HepG2 (cell line): ENCODE results near the gene CENPP. TPM values are rescaled to one million over a fixed set of nuclear protein-coding genes. Genes with fewer than 3 reads are reported as not detected.

Experiments
- FOXC1 ChIP-seq: sonication (generic); formaldehyde crosslinking; IDR thresholded peaks from 2 replicates; pipeline ENCODE4 v1.8.0; 2022; ENCODE audit warnings: mild to moderate bottlenecking, missing genetic modification reagents, borderline replicate concordance
- GTF3A ChIP-seq: sonication (generic); formaldehyde crosslinking; conservative IDR thresholded peaks from 2 replicates; pipeline ENCODE4 v1.4.0; 2020; ENCODE audit warnings: mild to moderate bottlenecking, missing genetic modification reagents
- HDAC2 ChIP-seq: sonication (generic); formaldehyde crosslinking; IDR thresholded peaks from 2 replicates; pipeline ENCODE4 v1.4.0; 2020; ENCODE audit warnings: missing genetic modification reagents
- KAT2B ChIP-seq: fragments of 150-350 bp; IDR thresholded peaks from 2 replicates; pipeline ENCODE4 v1.6.1; 2014; ENCODE audit warnings: low read depth, low read length, borderline replicate concordance
- MBD4 ChIP-seq: IDR thresholded peaks from 2 replicates; pipeline ENCODE4 v1.6.1; 2012; ENCODE audit warnings: low read length, inconsistent platforms, borderline replicate concordance
- MTF2 ChIP-seq: sonication (generic); formaldehyde crosslinking; IDR thresholded peaks from 2 replicates; pipeline ENCODE4 v1.5.0; 2020; ENCODE audit warnings: missing genetic modification reagents, borderline replicate concordance
- ONECUT2 ChIP-seq: sonication (generic); formaldehyde crosslinking; IDR thresholded peaks from 2 replicates; pipeline ENCODE4 v1.4.0; 2020; ENCODE audit warnings: missing genetic modification reagents
- POLR2AphosphoS5 ChIP-seq: IDR thresholded peaks from 2 replicates; pipeline ENCODE4 v1.6.1; 2012; ENCODE audit warnings: low read depth, low read length
- SMC3 ChIP-seq: IDR thresholded peaks from 2 replicates; pipeline ENCODE4 v1.6.1; 2011; ENCODE audit warnings: low read length, improper control_type of control experiment
- YY1 ChIP-seq: IDR thresholded peaks from 2 replicates; pipeline ENCODE4 v1.6.1; 2011; ENCODE audit warnings: low read length, low read depth, moderate library complexity, mild to moderate bottlenecking; ENCODE audit not compliant: insufficient read depth, insufficient replicate concordance
- ZNF101 ChIP-seq: sonication (generic); formaldehyde crosslinking; IDR thresholded peaks from 2 replicates; pipeline ENCODE4 v1.4.0; 2020; ENCODE audit warnings: mild to moderate bottlenecking, low read depth, missing genetic modification reagents, borderline replicate concordance
- ZNF20 ChIP-seq: sonication (generic); formaldehyde crosslinking; IDR thresholded peaks from 2 replicates; pipeline ENCODE4 v1.4.0; 2020; ENCODE audit warnings: mild to moderate bottlenecking, moderate library complexity, missing genetic modification reagents
- ZNF484 ChIP-seq: sonication (generic); formaldehyde crosslinking; IDR thresholded peaks from 2 replicates; pipeline ENCODE4 v1.5.1; 2020; ENCODE audit warnings: mild to moderate bottlenecking, low read depth, missing genetic modification reagents, borderline replicate concordance
- polyA plus RNA-seq, 8 experiments: library from polyadenylated mRNA; depleted of rRNA in 3 of 8; stranded (reverse) in 7 of 8; unstranded in 1 of 8; fragments of >200 nt; fragmentation: Illumina TruSeq in 4 of 8; extraction: Trizol in 4 of 8; gene quantifications; 2 replicates each; pipeline versions ENCODE4 v1.2.1 to v1.2.3, GENCODE V29; 2011 to 2016; ENCODE audit warnings: low read depth in 4 of 8, missing spikeins in 1 of 8, mixed read lengths in 1 of 8; ENCODE audit not compliant: insufficient read depth in 1 of 8
- total RNA-seq, 5 experiments: library from RNA; depleted of rRNA; stranded (reverse); fragments of >200 nt; fragmentation: Illumina TruSeq; extraction: Trizol; gene quantifications; 2 replicates each; pipeline ENCODE4 v1.2.3, GENCODE V29; 2016; ENCODE audit warnings: low read depth in 1 of 5
- TF ChIP-seq, protein P1 (sequence below), 2 experiments: sonication (generic) in 1 of 2; formaldehyde crosslinking in 1 of 2; IDR thresholded peaks; 2 replicates each; pipeline versions ENCODE4 v1.5.1 to v1.6.1; 2011 to 2020; ENCODE audit warnings: borderline replicate concordance in 1 of 2, low read depth in 1 of 2, low read length in 1 of 2, mild to moderate bottlenecking in 1 of 2, missing genetic modification reagents in 1 of 2, moderate library complexity in 1 of 2
- TF ChIP-seq, protein P2 (sequence below): sonication (generic); formaldehyde crosslinking; IDR thresholded peaks from 2 replicates; pipeline ENCODE4 v1.4.0; 2020; ENCODE audit warnings: mild to moderate bottlenecking, low read depth, missing genetic modification reagents
- TF ChIP-seq, protein P3 (sequence below): sonication (generic); formaldehyde crosslinking; conservative IDR thresholded peaks from 2 replicates; pipeline ENCODE4 v1.5.0; 2020; ENCODE audit warnings: missing genetic modification reagents
- TF ChIP-seq, protein P4 (sequence below): sonication (generic); formaldehyde crosslinking; IDR thresholded peaks from 2 replicates; pipeline ENCODE4 v1.5.1; 2020; ENCODE audit warnings: missing genetic modification reagents, mild to moderate bottlenecking, borderline replicate concordance

CENPP gene
- total and polyA plus RNA-seq, 2 of the 13 experiments (the other 11 are each of a cell fraction or from before 2014, with no cell fraction given), result 2.0 to 11.4 TPM

DNA sequence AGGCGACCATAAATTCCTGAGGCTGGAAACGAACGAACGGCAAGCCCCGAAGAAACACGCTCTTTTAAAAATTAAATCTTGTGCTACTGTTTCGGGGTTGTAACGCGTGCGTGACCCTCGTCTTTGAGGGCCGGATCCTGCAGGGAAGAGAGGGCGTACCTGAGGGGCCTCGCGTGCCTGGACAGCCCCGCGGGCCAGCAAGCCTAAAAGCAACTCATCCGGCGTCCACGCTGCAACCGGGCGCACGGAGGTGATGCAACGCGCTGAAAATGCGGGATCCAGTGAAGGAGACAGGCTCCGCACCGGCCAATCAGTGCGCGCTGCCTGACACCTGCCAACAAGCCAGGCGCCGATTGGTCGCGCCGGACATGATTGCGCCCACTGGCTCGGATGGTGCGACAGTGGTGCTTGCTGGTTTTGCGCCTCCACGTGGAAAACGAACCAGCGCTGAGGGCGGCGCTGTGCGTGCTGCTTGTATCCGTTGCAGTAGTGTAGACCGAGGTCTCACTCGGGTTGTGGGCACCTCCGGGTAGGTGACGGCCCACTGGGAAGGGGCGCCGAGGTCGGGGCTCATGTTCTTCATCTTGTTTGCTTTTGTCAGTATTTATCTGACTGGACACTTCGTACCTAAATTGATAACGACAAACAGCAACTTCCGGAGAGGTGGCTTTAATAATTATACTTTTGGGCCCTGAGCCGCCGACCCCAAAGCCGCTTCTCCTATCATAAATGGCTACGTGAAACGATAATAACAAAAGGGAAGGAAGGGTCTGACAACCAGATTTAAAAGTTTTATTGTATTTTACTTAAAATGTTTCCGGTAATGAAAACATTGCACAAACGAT, 32.1 kb upstream of the CENPP start, which contains the start of gene IARS1 (continued):
- TF ChIP-seq ONECUT2 (CRISPR knock-in tag) (peak; percentile 45; the same call in 1 of the 2 replicates), MBD4 (no peak), ZNF101 (CRISPR knock-in tag) (no peak), ZNF20 (CRISPR knock-in tag) (no peak), POLR2AphosphoS5 (peak; percentile 96), YY1 (peak; percentile 79), FOXC1 (CRISPR knock-in tag) (peak; percentile 89; the same call in 1 of the 2 replicates), GTF3A (CRISPR knock-in tag) (0 out of 2 replicates have a peak, but pooled peaks have one; percentile 75), HDAC2 (CRISPR knock-in tag) (peak; percentile 95), KAT2B (no peak), MTF2 (CRISPR knock-in tag) (no peak; the same call in 1 of the 2 replicates), ZNF484 (CRISPR knock-in tag) (no peak), SMC3 (no peak)
- TF ChIP-seq, protein P1, sequence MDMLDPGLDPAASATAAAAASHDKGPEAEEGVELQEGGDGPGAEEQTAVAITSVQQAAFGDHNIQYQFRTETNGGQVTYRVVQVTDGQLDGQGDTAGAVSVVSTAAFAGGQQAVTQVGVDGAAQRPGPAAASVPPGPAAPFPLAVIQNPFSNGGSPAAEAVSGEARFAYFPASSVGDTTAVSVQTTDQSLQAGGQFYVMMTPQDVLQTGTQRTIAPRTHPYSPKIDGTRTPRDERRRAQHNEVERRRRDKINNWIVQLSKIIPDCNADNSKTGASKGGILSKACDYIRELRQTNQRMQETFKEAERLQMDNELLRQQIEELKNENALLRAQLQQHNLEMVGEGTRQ (IDR thresholded peaks at IDR 0.05; ENCODE audit: low read depth, low read length), result no peak
- TF ChIP-seq, protein P1 (CRISPR knock-in tag; IDR thresholded peaks at IDR 0.05; ENCODE audit: borderline replicate concordance), result 0 out of 2 replicates have a peak, but pooled peaks have one; percentile 43
- TF ChIP-seq, protein P2, sequence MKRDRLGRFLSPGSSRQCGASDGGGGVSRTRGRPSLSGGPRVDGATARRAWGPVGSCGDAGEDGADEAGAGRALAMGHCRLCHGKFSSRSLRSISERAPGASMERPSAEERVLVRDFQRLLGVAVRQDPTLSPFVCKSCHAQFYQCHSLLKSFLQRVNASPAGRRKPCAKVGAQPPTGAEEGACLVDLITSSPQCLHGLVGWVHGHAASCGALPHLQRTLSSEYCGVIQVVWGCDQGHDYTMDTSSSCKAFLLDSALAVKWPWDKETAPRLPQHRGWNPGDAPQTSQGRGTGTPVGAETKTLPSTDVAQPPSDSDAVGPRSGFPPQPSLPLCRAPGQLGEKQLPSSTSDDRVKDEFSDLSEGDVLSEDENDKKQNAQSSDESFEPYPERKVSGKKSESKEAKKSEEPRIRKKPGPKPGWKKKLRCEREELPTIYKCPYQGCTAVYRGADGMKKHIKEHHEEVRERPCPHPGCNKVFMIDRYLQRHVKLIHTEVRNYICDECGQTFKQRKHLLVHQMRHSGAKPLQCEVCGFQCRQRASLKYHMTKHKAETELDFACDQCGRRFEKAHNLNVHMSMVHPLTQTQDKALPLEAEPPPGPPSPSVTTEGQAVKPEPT, result no peak
- TF ChIP-seq, protein P3, sequence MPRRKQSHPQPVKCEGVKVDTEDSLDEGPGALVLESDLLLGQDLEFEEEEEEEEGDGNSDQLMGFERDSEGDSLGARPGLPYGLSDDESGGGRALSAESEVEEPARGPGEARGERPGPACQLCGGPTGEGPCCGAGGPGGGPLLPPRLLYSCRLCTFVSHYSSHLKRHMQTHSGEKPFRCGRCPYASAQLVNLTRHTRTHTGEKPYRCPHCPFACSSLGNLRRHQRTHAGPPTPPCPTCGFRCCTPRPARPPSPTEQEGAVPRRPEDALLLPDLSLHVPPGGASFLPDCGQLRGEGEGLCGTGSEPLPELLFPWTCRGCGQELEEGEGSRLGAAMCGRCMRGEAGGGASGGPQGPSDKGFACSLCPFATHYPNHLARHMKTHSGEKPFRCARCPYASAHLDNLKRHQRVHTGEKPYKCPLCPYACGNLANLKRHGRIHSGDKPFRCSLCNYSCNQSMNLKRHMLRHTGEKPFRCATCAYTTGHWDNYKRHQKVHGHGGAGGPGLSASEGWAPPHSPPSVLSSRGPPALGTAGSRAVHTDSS (CRISPR knock-in tag), result no peak
- TF ChIP-seq, protein P4, sequence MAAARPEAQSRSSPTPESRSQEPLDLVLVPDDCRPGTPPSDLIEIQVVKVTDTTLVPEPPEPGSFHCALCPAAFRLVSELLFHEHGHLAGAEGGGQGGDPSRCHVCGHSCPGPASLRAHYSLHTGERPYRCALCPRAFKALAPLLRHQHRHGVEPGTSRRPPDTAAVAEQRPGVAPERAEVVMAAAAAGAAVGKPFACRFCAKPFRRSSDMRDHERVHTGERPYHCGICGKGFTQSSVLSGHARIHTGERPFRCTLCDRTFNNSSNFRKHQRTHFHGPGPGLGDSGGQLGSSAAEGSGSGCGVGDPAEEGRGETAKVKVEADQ (CRISPR knock-in tag), result 0 out of 2 replicates have a peak, but pooled peaks have one; percentile 68
